SK-N-MC (cell line): ENCODE data around the gene SEC24A.

Experiments
- EZH2 ChIP-seq: fragments of 200-600 bp; sonication (generic); IDR thresholded peaks from one replicate; pipeline ENCODE4 v1.6.1; 2017; ENCODE audit warnings: antibody characterized with exemption
- POLR2AphosphoS5 ChIP-seq: IDR thresholded peaks from 2 replicates; pipeline ENCODE4 v1.6.1; 2012; ENCODE audit warnings: mild to moderate bottlenecking, low read depth, low read length, borderline replicate concordance

DNA sequence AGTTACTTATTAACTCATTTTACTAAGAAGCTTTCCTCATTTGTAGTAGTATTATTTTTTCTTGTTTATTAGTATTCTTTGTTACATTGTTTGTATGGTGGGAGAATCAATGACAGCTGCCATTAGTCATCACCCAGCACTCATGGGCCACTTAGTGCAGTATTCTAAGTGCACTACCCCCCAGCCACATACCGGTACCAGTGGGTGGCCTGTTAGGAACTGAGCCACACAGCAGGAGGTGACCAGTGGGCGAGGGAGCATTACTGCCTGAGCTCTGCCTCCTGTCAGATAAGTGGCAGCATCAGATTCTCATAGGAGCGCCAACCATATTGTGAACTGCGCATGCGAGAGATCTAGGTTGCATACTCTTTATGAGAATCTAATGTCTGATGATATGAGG lies 65.5 kb downstream of the SEC24A start:
- TF ChIP-seq POLR2AphosphoS5 (no peak), EZH2 (no peak)
